Ovary (tissue), 9 donors: ENCODE data around the gene SEMA6B. TPM values are rescaled to one million over a fixed set of nuclear protein-coding genes. Genes with fewer than 3 reads are reported as not detected.
A peak's percentile ranks its signal among the peaks of the same experiment; 100 is the strongest.

Experiments used
- DNase-seq, 5 donors: peaks; one replicate each; pipeline ENCODE4 v3.0.0-alpha.2; 2019 to 2020
- H3K27ac ChIP-seq, 2 donors: fragments of 200-600 bp; one replicate each; pipeline versions ENCODE4 v1.5.1 to v1.8.0; 2019 to 2022
- H3K27me3 ChIP-seq: fragments of 200-600 bp; one replicate; pipeline ENCODE4 v1.8.0; 2022
- H3K36me3 ChIP-seq: fragments of 200-600 bp; sonication (generic); one replicate; pipeline ENCODE4 v1.5.1; 2019
- H3K4me1 ChIP-seq: one replicate; pipeline ENCODE4 v1.8.1; 2013; ENCODE audit warnings: mild to moderate bottlenecking, moderate library complexity; ENCODE audit not compliant: insufficient read depth
- H3K4me3 ChIP-seq: fragments of 200-600 bp; sonication (generic); one replicate; pipeline ENCODE4 v1.5.1; 2017
- H3K9me3 ChIP-seq, 2 donors: fragments of 200-600 bp in 1 of 2; sonication (generic) in 1 of 2; one replicate each; pipeline versions ENCODE4 v1.5.1 to v1.8.1; 2013 to 2019; ENCODE audit warnings: mild to moderate bottlenecking in 1 of 2, moderate library complexity in 1 of 2
- CTCF ChIP-seq, 3 donors: fragments of 450-650 bp in 2 of 3; fragments of 200-600 bp in 1 of 3; IDR thresholded peaks; one replicate each; pipeline versions ENCODE4 v1.5.1 to v1.8.0; 2016 to 2022; ENCODE audit warnings: antibody characterized with exemption in 3 of 3, mild to moderate bottlenecking in 1 of 3
- EP300 ChIP-seq: sonication (generic); formaldehyde crosslinking; IDR thresholded peaks from one replicate; pipeline ENCODE4 v1.6.1; 2017; ENCODE audit warnings: antibody characterized with exemption
- POLR2A ChIP-seq: fragments of 450-650 bp; IDR thresholded peaks from one replicate; pipeline ENCODE4 v1.6.1; 2017; ENCODE audit warnings: antibody characterized with exemption, mild to moderate bottlenecking, moderate library complexity
- WGBS, 3 donors: extraction: QIAGEN DNeasy Blood & Tissue Kit in 1 of 3; methylation state at CpG; one replicate each; pipeline versions ENCODE4 v1.1.5 to v1.1.7; 2013 to 2017; 5-methylcytosine and 5-hydroxymethylcytosine counted together
- intact Hi-C, 4 donors: fragments of 100-400 bp; cut with DNase I; formaldehyde crosslinking; loops; one replicate each; pipeline versions ENCODE4 v1.11.0 to v1.15.1; 2022 to 2023
- polyA plus RNA-seq, 2 donors: library from polyadenylated mRNA; stranded (reverse); fragments of 200-250 nt in 1 of 2; fragments of 350-450 nt in 1 of 2; fragmentation: Illumina TruSeq in 1 of 2; extraction: RNeasy Lipid Tissue Mini Kit (QIAGEN cat#74804) in 1 of 2; gene quantifications; one replicate each; pipeline ENCODE4 v1.2.3, GENCODE V29; 2013 to 2014
- total RNA-seq, 7 donors: library from RNA; depleted of rRNA in 2 of 7; stranded (reverse); fragments of >200 nt in 2 of 7; fragmentation: NEBNext Ultra II Directional in 3 of 7; extraction: Animal tissue kit (Norgen Biotek cat#: 25700) in 3 of 7; gene quantifications; one replicate each; pipeline versions ENCODE4 v1.1.0 to v1.2.4, GENCODE V29; 2016 to 2023
- donor health status: DM: no; HTN: no; CAD: no; lungs with moderate emphysema.
- donor health status: DM: no; HTN: no; CAD: no.
- donor health status: Bipolar disorder and iron deficiency.
- donor health status: DM: yes; HTN: yes; CAD: no.
- donor health status: DM: no; HTN: no; CAD: no.
- donor health status: DM: yes; HTN: yes; CAD: no.

Gene SEMA6B
- total and polyA plus RNA-seq, 9 donors: 0.77 to 9.7 (median 5.5) TPM

GRCh38 chr19:4537953-4538600 lies 21.4 kb downstream of the SEMA6B start:
- WGBS, 3 donors: 63 to 70% (median 68%) methylated on average over 27 of the region's 27 CpGs
- Histone ChIP-seq H3K9me3 (no peaks in the 10 kb centered on the region), H3K4me3 (no peak overlapping the region), H3K36me3 (no peaks in the 10 kb centered on the region), H3K27ac (no peak overlapping the region), H3K27me3 (no peaks in the 10 kb centered on the region), H3K4me1 (peaks cover 16% of the 10 kb centered on the region)
- no peak for TF ChIP-seq POLR2A
- DNase-seq: peak in 1 of 5 donors; percentile 55
- intact Hi-C loops: no loop called here

GRCh38 chr19:4536798-4537197 lies 22.7 kb downstream of the SEMA6B start:
- Histone ChIP-seq H3K27me3 (no peaks in the 10 kb centered on the region), H3K4me3 (no peak overlapping the region), H3K36me3 (no peaks in the 10 kb centered on the region), H3K4me1 (peaks cover 16% of the 10 kb centered on the region), H3K27ac (no peak overlapping the region), H3K9me3 (no peaks in the 10 kb centered on the region)
- TF ChIP-seq EP300 (no peak), POLR2A (no peak), CTCF (IDR thresholded peaks at IDR 0.05) (no peak)
- intact Hi-C loops: no loop called here
- no peak for DNase-seq
- 43 to 49% (median 45%) methylated on average over 5 of the region's 5 CpGs for WGBS, 3 donors

- DNase-seq: peak; percentile 95 to 98 (median 97)
- 4 to 11% (median 6%) methylated on average over 21 to 49 of the region's 49 CpGs for WGBS, 3 donors
- Histone ChIP-seq H3K36me3 (no peaks in the 10 kb centered on the region), H3K4me1 (peaks cover 19% of the 10 kb centered on the region), H3K27ac (peak within 1 kb of the TSS; percentile 62 to 88), H3K9me3 (no peaks in the 10 kb centered on the region), H3K4me3 (peak within 1 kb of the TSS; percentile 34), H3K27me3 (no peaks in the 10 kb centered on the region)
- intact Hi-C loops: no loop called here
- TF ChIP-seq CTCF (IDR thresholded peaks at IDR 0.05): peak in 1 of 3 donors; percentile 29
- no peak for TF ChIP-seq EP300
- peak; percentile 79 for TF ChIP-seq POLR2A
Measured at GRCh38 chr19:4534836-4535658, 24.4 kb downstream of the SEMA6B start, which contains the start of gene PLIN5. Gene PLIN5, minus strand, starts transcription at chr19:4535224. Its CDS starts 1,150 bp downstream, at chr19:4534074.

GRCh38 chr19:4533835-4534424 lies 25.6 kb downstream of the SEMA6B start:
- intact Hi-C loops: no loop called here
- H3K36me3 ChIP-seq: no peaks in the 10 kb centered on the region
- H3K27me3 ChIP-seq: no peaks in the 10 kb centered on the region
- DNase-seq: no peak
- H3K27ac ChIP-seq: peak overlapping the region in 1 of 2 donors; percentile 88
- WGBS, 3 donors: 86 to 89% (median 87%) methylated on average over 9 of the region's 9 CpGs
- no peaks in the 10 kb centered on the region for H3K9me3 ChIP-seq
- no peak overlapping the region for H3K4me3 ChIP-seq
- TF ChIP-seq POLR2A (no peak), EP300 (no peak), CTCF (IDR thresholded peaks at IDR 0.05) (no peak)
- H3K4me1 ChIP-seq: peaks cover 15% of the 10 kb centered on the region
